Astrocyte of the spinal cord (primary cell): ENCODE results near the gene ATOX1.
A peak's percentile ranks its signal among the peaks of the same experiment; 100 is the strongest.

Source experiments
- DNase-seq: peaks from one replicate; pipeline ENCODE4 v3.0.0; 2011; ENCODE audit warnings: low read depth, low spot score
- H3K4me3 ChIP-seq: 2 replicates; pipeline ENCODE4 v1.5.1; 2011; ENCODE audit warnings: low read depth, mild to moderate bottlenecking, low read length, moderate library complexity
- in situ Hi-C: cut with HindIII; loops from 2 replicates; pipeline ENCODE4 v1.10.0; 2017; ENCODE audit warnings: low sequenced_read_pairs
- TF ChIP-seq, protein P1 (sequence below): IDR thresholded peaks from 2 replicates; pipeline ENCODE4 v1.5.1; 2012; ENCODE audit warnings: low read depth, mild to moderate bottlenecking, low read length, inconsistent platforms

The ATOX1 gene

GRCh38 chr5:151751593-151751992, 6.8 kb downstream of the ATOX1 start:
- TF ChIP-seq, protein P1, sequence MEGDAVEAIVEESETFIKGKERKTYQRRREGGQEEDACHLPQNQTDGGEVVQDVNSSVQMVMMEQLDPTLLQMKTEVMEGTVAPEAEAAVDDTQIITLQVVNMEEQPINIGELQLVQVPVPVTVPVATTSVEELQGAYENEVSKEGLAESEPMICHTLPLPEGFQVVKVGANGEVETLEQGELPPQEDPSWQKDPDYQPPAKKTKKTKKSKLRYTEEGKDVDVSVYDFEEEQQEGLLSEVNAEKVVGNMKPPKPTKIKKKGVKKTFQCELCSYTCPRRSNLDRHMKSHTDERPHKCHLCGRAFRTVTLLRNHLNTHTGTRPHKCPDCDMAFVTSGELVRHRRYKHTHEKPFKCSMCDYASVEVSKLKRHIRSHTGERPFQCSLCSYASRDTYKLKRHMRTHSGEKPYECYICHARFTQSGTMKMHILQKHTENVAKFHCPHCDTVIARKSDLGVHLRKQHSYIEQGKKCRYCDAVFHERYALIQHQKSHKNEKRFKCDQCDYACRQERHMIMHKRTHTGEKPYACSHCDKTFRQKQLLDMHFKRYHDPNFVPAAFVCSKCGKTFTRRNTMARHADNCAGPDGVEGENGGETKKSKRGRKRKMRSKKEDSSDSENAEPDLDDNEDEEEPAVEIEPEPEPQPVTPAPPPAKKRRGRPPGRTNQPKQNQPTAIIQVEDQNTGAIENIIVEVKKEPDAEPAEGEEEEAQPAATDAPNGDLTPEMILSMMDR, result no peak
- no peak overlapping the region for H3K4me3 ChIP-seq
- no peak for DNase-seq
- in situ Hi-C loops, result no loop called here

DNA sequence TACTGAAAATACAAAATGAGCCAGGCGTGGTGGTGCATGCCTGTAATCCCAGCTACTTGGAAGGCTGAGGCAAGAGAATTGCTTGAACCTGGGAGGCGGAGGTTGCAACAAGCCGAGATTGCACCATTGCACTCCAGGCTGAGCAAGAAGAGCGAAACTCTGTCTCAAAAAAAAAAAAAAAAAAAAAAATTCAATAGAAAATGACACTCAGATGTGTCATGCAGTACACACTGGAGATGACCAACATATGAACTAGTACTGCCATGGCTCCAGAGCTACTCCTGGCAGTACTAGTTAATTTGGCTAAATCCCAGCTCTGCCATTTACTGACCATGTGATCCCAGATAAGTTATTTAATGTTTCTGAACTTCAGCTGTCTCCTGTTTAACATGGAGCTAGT, 7.3 kb downstream of the ATOX1 start:
- in situ Hi-C loops, result no loop called here
- DNase-seq, result no peak
- TF ChIP-seq, protein P1, result no peak
- H3K4me3 ChIP-seq, result no peak overlapping the region

DNA sequence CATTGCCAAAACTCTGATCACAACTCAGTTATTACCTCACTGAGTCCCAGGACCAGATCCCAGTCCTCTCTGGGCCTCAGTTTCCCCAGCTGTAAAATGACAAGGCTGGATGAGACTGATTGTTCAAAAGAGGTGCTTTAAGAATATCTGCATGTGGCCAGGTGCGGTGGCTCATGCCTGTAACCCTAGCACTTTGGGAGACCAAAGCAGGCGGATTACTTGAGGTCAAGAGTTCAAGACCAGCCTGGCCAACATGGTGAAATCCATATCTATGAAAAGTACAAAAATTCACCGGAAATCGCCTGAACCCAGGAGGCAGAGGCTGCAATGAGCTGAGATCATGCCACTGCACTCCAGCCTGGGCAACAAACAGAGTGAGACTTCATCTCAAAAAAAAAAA, 8.3 kb downstream of the ATOX1 start:
- H3K4me3 ChIP-seq, result no peak overlapping the region
- no peak for DNase-seq
- TF ChIP-seq, protein P1, result no peak
- in situ Hi-C loops, result no loop called here

GRCh38 chr5:151745071-151745705, 13.2 kb downstream of the ATOX1 start:
- in situ Hi-C loops, result no loop called here
- TF ChIP-seq, protein P1, result no peak
- peak; percentile 90 for DNase-seq
- no peak overlapping the region for H3K4me3 ChIP-seq

GRCh38 chr5:151743530-151743929, 14.9 kb downstream of the ATOX1 start:
- DNase-seq, result no peak
- TF ChIP-seq, protein P1, result peak; percentile 11
- in situ Hi-C loops, result no loop called here
- H3K4me3 ChIP-seq, result no peak overlapping the region

DNA sequence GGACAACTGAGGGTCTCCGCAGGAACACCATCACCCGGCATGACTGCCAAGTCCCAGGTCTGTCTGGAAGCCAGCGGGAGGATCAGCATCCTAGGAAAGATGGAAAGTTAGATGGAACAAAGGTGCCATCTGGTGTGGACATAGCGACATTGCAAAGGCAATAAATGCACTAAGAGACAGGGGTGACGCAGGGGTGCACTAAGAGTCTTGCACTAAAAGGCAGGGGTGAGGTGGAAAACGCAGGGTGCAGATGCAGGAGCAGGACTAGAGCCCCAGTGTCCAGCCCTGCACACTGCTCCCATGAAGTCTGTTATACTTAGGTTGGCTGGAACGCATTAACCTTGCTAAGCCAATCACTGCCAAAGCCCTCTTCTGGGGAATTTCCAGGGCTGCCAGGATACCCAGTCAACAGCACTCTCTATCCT, 15.5 kb downstream of the ATOX1 start:
- peak; percentile 75 for DNase-seq
- in situ Hi-C loops, result no loop called here
- TF ChIP-seq, protein P1, result peak; percentile 77
- H3K4me3 ChIP-seq, result no peak overlapping the region
